T-cell (primary cell): Measurements from ENCODE around the gene EHD4. TPM values are rescaled to one million over a fixed set of nuclear protein-coding genes. Genes with fewer than 3 reads are reported as not detected.

Experiments used
- ATAC-seq, 4 experiments: fragments of 200-7000 bp in 3 of 4; fragments of 150-1000 bp in 1 of 4; cut with Tn5 transposase; replicated peaks in 1 of 4; 1 replicate in 3 of 4; 2 replicates in 1 of 4; pipeline ENCODE4 v1.10.0; 2021; ENCODE audit warnings: moderate library complexity in 3 of 4, mild to moderate bottlenecking in 2 of 4, moderate number of reproducible peaks in 1 of 4
- CTCF ChIA-PET, 2 donors: fragments of 300-600 bp; sonication (Branson Sonifier 250); formaldehyde crosslinking; loops; one replicate each; lab custom pipeline; 2022; ENCODE audit warnings: antibody characterized with exemption in 2 of 2; lab: Charles Lee
- POLR2A ChIA-PET, 2 donors: fragments of 300-600 bp; sonication (Branson Sonifier 250); formaldehyde crosslinking; loops; one replicate each; lab custom pipeline; 2022; ENCODE audit warnings: antibody characterized with exemption in 2 of 2; lab: Charles Lee
- DNase-seq, 35 experiments: peaks; one replicate each; pipeline versions ENCODE4 v3.0.0 to v3.0.0-alpha.2; 2013 to 2023
- H3K27ac ChIP-seq: one replicate; pipeline ENCODE4 v1.5.1; 2013; ENCODE audit warnings: low read length
- H3K27me3 ChIP-seq, 2 experiments: replicated peaks in 1 of 2; 1 replicate in 1 of 2; 2 replicates in 1 of 2; pipeline versions ENCODE4 v1.6.1 to v1.7.0; 2013; ENCODE audit warnings: low read length in 1 of 2, mixed read lengths in 1 of 2; ENCODE audit not compliant: control insufficient read depth in 2 of 2, insufficient read depth in 2 of 2; ENCODE audit errors: extremely low read depth in 1 of 2
- H3K36me3 ChIP-seq, 2 donors: 1 replicate in 1 of 2; 2 replicates in 1 of 2; pipeline versions ENCODE4 v1.6.1 to v1.7.0; 2013; ENCODE audit warnings: low read length in 1 of 2; ENCODE audit not compliant: control insufficient read depth in 2 of 2, insufficient read depth in 1 of 2; ENCODE audit errors: extremely low read depth in 1 of 2
- H3K4me1 ChIP-seq, 2 experiments: 1 replicate in 1 of 2; 2 replicates in 1 of 2; pipeline versions ENCODE4 v1.6.1 to v1.7.0; 2013; ENCODE audit warnings: low read length in 2 of 2, mixed read lengths in 1 of 2; ENCODE audit not compliant: insufficient read depth in 2 of 2, control insufficient read depth in 1 of 2; ENCODE audit errors: extremely low read depth in 1 of 2
- H3K4me3 ChIP-seq, 2 donors: 1 replicate in 1 of 2; 2 replicates in 1 of 2; pipeline versions ENCODE4 v1.5.1 to v1.7.0; 2013; ENCODE audit warnings: mild to moderate bottlenecking in 2 of 2, low read length in 1 of 2, moderate library complexity in 1 of 2; ENCODE audit not compliant: control insufficient read depth in 1 of 2; ENCODE audit errors: extremely low read depth in 1 of 2
- H3K9me3 ChIP-seq: 2 replicates; pipeline ENCODE4 v1.7.0; 2013
- H3K27ac Mint-ChIP-seq, 2 donors: one replicate each; pipeline ENCODE4 v1.8.0; 2020 to 2021; ENCODE audit warnings: mild to moderate bottlenecking in 2 of 2, mixed read lengths in 2 of 2
- H3K27me3 Mint-ChIP-seq, 2 donors: one replicate each; pipeline ENCODE4 v1.8.0; 2021 to 2022; ENCODE audit warnings: mixed read lengths in 2 of 2
- H3K36me3 Mint-ChIP-seq: one replicate; pipeline ENCODE4 v1.8.0; 2021; ENCODE audit warnings: mixed read lengths
- H3K4me1 Mint-ChIP-seq, 3 donors: one replicate each; pipeline ENCODE4 v1.8.0; 2020 to 2022; ENCODE audit warnings: mixed read lengths in 3 of 3, mild to moderate bottlenecking in 1 of 3
- H3K4me3 Mint-ChIP-seq, 3 donors: one replicate each; pipeline ENCODE4 v1.8.0; 2020 to 2022; ENCODE audit warnings: mild to moderate bottlenecking in 3 of 3, mixed read lengths in 3 of 3, moderate library complexity in 3 of 3
- H3K9me3 Mint-ChIP-seq, 3 donors: one replicate each; pipeline ENCODE4 v1.8.0; 2020 to 2022; ENCODE audit warnings: mixed read lengths in 3 of 3
- WGBS: methylation state at CpG from one replicate; pipeline ENCODE4 v1.1.5; 2013; ENCODE audit warnings: missing lambda C conversion rate; ENCODE audit not compliant: insufficient coverage; 5-methylcytosine and 5-hydroxymethylcytosine counted together
- total RNA-seq, 35 experiments: library from RNA in 6 of 35; stranded (reverse) in 6 of 35; fragments of 120-200 nt in 1 of 35; gene quantifications; one replicate each; pipeline versions ENCODE4 v1.2.1 to v1.2.4 and lab custom pipeline; 2013 to 2026

EHD4 gene
- total RNA-seq, 5 donors from 2014 or later (not counting 1 experiment from before 2014, with no cell fraction given), result 11.7 to 46.8 (median 16.8) TPM

GRCh38 chr15:41847206-41847605, 125.2 kb downstream of the EHD4 start:
- no peaks in the 10 kb centered on the region for H3K27me3 ChIP-seq
- H3K4me3 Mint-ChIP-seq, result no peak overlapping the region
- H3K36me3 Mint-ChIP-seq, result peaks cover 17% of the 10 kb centered on the region
- peaks cover 37 to 54% of the 10 kb centered on the region in 2 donors for H3K36me3 ChIP-seq
- no peak overlapping the region for H3K4me3 ChIP-seq
- POLR2A ChIA-PET, result no interaction called here
- ATAC-seq, result no peak
- H3K4me1 Mint-ChIP-seq, result no peaks in the 10 kb centered on the region
- H3K9me3 Mint-ChIP-seq, result no peaks in the 10 kb centered on the region
- no peak overlapping the region for H3K27ac Mint-ChIP-seq
- no peaks in the 10 kb centered on the region for H3K9me3 ChIP-seq
- WGBS, result 98% methylated on average over 12 of the region's 14 CpGs
- CTCF ChIA-PET, result no interaction called here
- no peak for DNase-seq
- no peaks in the 10 kb centered on the region for H3K4me1 ChIP-seq
- no peak overlapping the region for H3K27ac ChIP-seq
- H3K27me3 Mint-ChIP-seq, result no peaks in the 10 kb centered on the region

Other genes starting within 250 kb of the EHD4 start
- 10 to 100 TPM; 37.0 to 44.8 (median 38.2) TPM for gene MAPKBP1, start 198.1 kb downstream of the EHD4 start, total RNA-seq
- gene JMJD7, start 144.5 kb downstream of the EHD4 start, total RNA-seq, result 10 to 100 TPM; 35.8 to 72.7 (median 45.3) TPM
- gene PLA2G4B, start 133.7 kb downstream of the EHD4 start, total RNA-seq, result 10 to 100 TPM; 32.0 to 55.8 (median 44.9) TPM
- 1 to 10 TPM; 1.0 to 4.0 (median 2.2) TPM for gene SPTBN5, start 78.5 kb downstream of the EHD4 start, total RNA-seq
- gene PLA2G4E, start 48.5 kb upstream of the EHD4 start, total RNA-seq, result not detected
- gene PLA2G4D, start 122.0 kb upstream of the EHD4 start, total RNA-seq, result not detected
- under 1 TPM in 3 of 5 donors, not detected in 2; 0.10 to 0.23 (median 0.16) TPM for gene PLA2G4F, start 184.1 kb upstream of the EHD4 start, total RNA-seq
- 100 to 1,000 TPM in 3 of 5 donors, 10 to 100 TPM in 2; 98.5 to 113 (median 101) TPM for gene VPS39, start 235.7 kb upstream of the EHD4 start, total RNA-seq